Bone marrow (tissue), 2 donors: Measurements from ENCODE around the gene STRN3.
"Not testable (repeated sequence)": the region's sequence is repeated elsewhere in the genome, so short reads cannot be mapped to it uniquely, and the experiment has no call there.

Source experiments
- DNase-seq, 2 donors: peaks; one replicate each; lab custom pipeline; 2025; lab: John Stamatoyannopoulos, UW

STRN3 gene

GRCh38 chr14:31030469-31030868 is 4.3 kb upstream of the STRN3 start:
- no peak for DNase-seq

GRCh38 chr14:31029016-31029970 is 3.1 kb upstream of the STRN3 start:
- DNase-seq = no peak

- no peak for DNase-seq
Observed at GRCh38 chr14:31027847-31028246, 1.7 kb upstream of the STRN3 start.

- DNase-seq = peak; percentile 78 to 94
Observed at GRCh38 chr14:31026450-31027235, 464 bp upstream of the STRN3 start.

GRCh38 chr14:31025367-31026076 is 657 bp downstream of the STRN3 start, which contains the start of gene AP4S1:
AP4S1 (plus strand) TSS chr14:31025649; CDS start chr14:31066197, 40,548 bp downstream.
- DNase-seq = peak in 1 of 2 donors; percentile 42

- peak in 1 of 2 donors; percentile 18 for DNase-seq
Observed at GRCh38 chr14:31024577-31025366, 1.4 kb downstream of the STRN3 start.

GRCh38 chr14:31024010-31024480 is 2.1 kb downstream of the STRN3 start:
- no peak for DNase-seq

GRCh38 chr14:31022386-31022785 is 3.8 kb downstream of the STRN3 start:
- no peak for DNase-seq

- DNase-seq = no peak
Observed at GRCh38 chr14:31021576-31021949, 4.6 kb downstream of the STRN3 start.

- DNase-seq = no peak
Observed at GRCh38 chr14:31020834-31021575, 5.2 kb downstream of the STRN3 start.

- DNase-seq = no peak
Observed at GRCh38 chr14:31018057-31018645, 8.0 kb downstream of the STRN3 start.

- DNase-seq = no peak
Observed at GRCh38 chr14:31013841-31014240, 12.3 kb downstream of the STRN3 start.

GRCh38 chr14:31010935-31011334 is 15.2 kb downstream of the STRN3 start:
- no peak for DNase-seq

GRCh38 chr14:31009836-31010574 is 16.2 kb downstream of the STRN3 start:
- DNase-seq = no peak

GRCh38 chr14:31006703-31007102 is 19.5 kb downstream of the STRN3 start:
- DNase-seq = no peak

GRCh38 chr14:31004007-31004406 is 22.2 kb downstream of the STRN3 start:
- DNase-seq = not testable (repeated sequence)

- DNase-seq = no peak
Observed at GRCh38 chr14:31003284-31003683, 22.9 kb downstream of the STRN3 start.

- no peak for DNase-seq
Observed at GRCh38 chr14:31001339-31001658, 24.9 kb downstream of the STRN3 start.

GRCh38 chr14:31000629-31001338 is 25.4 kb downstream of the STRN3 start:
- no peak for DNase-seq
